GM21390 (cell line): Measurements from ENCODE around the gene LRRC3C.

Experiments used
- ATAC-seq: cut with Tn5 transposase; IDR thresholded peaks from one replicate; pipeline ENCODE4 v1.9.1; 2021; ENCODE audit not compliant: unreplicated experiment

The LRRC3C gene

GRCh38 chr17:39923836-39924690 lies 3.5 kb upstream of the LRRC3C start:
- ATAC-seq: no peak

GRCh38 chr17:39924691-39925055 lies 2.9 kb upstream of the LRRC3C start:
- ATAC-seq: no peak

- ATAC-seq: no peak
Observed at GRCh38 chr17:39925282-39926134, 2.0 kb upstream of the LRRC3C start.

- no peak for ATAC-seq
Observed at GRCh38 chr17:39926135-39926587, 1.4 kb upstream of the LRRC3C start.

- peak; percentile 20 for ATAC-seq
Observed at GRCh38 chr17:39926588-39927100, 888 bp upstream of the LRRC3C start.

GRCh38 chr17:39927929-39928857 lies 661 bp downstream of the LRRC3C start:
- peak; percentile 2 for ATAC-seq

GRCh38 chr17:39928858-39929645 lies 1.5 kb downstream of the LRRC3C start:
- no peak for ATAC-seq

- ATAC-seq: no peak
Observed at GRCh38 chr17:39929646-39930407, 2.3 kb downstream of the LRRC3C start.

GRCh38 chr17:39933912-39934311 lies 6.4 kb downstream of the LRRC3C start:
- ATAC-seq: no peak

- ATAC-seq: no peak
Observed at GRCh38 chr17:39934324-39934723, 6.8 kb downstream of the LRRC3C start.

GRCh38 chr17:39935909-39936308 lies 8.4 kb downstream of the LRRC3C start:
- no peak for ATAC-seq

- no peak for ATAC-seq
Observed at GRCh38 chr17:39937447-39937846, 9.9 kb downstream of the LRRC3C start.

GRCh38 chr17:39938140-39938869 lies 10.8 kb downstream of the LRRC3C start:
- ATAC-seq: no peak

GRCh38 chr17:39939106-39939505 lies 11.6 kb downstream of the LRRC3C start:
- ATAC-seq: no peak

- no peak for ATAC-seq
Observed at GRCh38 chr17:39939588-39940419, 12.3 kb downstream of the LRRC3C start.

- ATAC-seq: no peak
Observed at GRCh38 chr17:39943702-39944392, 16.3 kb downstream of the LRRC3C start.

GRCh38 chr17:39944393-39944711 lies 16.8 kb downstream of the LRRC3C start:
- no peak for ATAC-seq
